GM19328 (cell line): ENCODE measurements around the gene SETD2.
"Not testable (repeated sequence)": the region's sequence is repeated elsewhere in the genome, so short reads cannot be mapped to it uniquely, and the experiment has no call there.

Experiments used
- ATAC-seq: cut with Tn5 transposase; IDR thresholded peaks from one replicate; pipeline ENCODE4 v1.9.1; 2021; ENCODE audit warnings: mild to moderate bottlenecking, moderate library complexity; ENCODE audit not compliant: unreplicated experiment

Gene SETD2, protein sequence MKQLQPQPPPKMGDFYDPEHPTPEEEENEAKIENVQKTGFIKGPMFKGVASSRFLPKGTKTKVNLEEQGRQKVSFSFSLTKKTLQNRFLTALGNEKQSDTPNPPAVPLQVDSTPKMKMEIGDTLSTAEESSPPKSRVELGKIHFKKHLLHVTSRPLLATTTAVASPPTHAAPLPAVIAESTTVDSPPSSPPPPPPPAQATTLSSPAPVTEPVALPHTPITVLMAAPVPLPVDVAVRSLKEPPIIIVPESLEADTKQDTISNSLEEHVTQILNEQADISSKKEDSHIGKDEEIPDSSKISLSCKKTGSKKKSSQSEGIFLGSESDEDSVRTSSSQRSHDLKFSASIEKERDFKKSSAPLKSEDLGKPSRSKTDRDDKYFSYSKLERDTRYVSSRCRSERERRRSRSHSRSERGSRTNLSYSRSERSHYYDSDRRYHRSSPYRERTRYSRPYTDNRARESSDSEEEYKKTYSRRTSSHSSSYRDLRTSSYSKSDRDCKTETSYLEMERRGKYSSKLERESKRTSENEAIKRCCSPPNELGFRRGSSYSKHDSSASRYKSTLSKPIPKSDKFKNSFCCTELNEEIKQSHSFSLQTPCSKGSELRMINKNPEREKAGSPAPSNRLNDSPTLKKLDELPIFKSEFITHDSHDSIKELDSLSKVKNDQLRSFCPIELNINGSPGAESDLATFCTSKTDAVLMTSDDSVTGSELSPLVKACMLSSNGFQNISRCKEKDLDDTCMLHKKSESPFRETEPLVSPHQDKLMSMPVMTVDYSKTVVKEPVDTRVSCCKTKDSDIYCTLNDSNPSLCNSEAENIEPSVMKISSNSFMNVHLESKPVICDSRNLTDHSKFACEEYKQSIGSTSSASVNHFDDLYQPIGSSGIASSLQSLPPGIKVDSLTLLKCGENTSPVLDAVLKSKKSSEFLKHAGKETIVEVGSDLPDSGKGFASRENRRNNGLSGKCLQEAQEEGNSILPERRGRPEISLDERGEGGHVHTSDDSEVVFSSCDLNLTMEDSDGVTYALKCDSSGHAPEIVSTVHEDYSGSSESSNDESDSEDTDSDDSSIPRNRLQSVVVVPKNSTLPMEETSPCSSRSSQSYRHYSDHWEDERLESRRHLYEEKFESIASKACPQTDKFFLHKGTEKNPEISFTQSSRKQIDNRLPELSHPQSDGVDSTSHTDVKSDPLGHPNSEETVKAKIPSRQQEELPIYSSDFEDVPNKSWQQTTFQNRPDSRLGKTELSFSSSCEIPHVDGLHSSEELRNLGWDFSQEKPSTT (N-terminal part only)

GRCh38 chr3:47164007-47164881, at the start of gene SETD2:
SETD2 (minus strand) TSS chr3:47164113; CDS start chr3:47163924, 189 bp downstream.
- ATAC-seq = peak; percentile 78

GRCh38 chr3:47210863-47211405, 47.0 kb upstream of the SETD2 start:
- ATAC-seq = no peak

- ATAC-seq = not testable (repeated sequence)
These were observed 42.1 kb upstream of the SETD2 start for GRCh38 chr3:47206022-47206421.

- ATAC-seq = no peak
These were observed 41.0 kb upstream of the SETD2 start for GRCh38 chr3:47204875-47205274.

DNA sequence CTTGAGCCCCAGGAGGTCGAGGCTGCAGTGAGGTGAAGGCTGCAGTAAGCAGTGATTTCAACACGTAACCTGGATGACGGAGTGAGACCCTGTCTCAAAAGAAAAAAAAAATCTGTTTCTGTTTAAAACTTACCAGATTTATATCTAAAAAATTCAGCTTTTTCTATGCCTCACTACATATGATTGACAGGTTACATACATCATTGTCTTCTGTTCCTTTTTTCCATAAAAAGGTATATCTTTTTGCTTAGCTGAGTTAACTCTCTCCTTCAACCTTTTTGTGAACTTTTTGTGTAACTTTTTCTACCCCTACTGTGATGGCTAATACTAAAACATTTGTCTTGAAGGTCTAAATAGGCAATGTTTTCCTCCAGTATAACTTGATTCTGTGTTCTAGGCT, 38.6 kb upstream of the SETD2 start:
- ATAC-seq = no peak

DNA sequence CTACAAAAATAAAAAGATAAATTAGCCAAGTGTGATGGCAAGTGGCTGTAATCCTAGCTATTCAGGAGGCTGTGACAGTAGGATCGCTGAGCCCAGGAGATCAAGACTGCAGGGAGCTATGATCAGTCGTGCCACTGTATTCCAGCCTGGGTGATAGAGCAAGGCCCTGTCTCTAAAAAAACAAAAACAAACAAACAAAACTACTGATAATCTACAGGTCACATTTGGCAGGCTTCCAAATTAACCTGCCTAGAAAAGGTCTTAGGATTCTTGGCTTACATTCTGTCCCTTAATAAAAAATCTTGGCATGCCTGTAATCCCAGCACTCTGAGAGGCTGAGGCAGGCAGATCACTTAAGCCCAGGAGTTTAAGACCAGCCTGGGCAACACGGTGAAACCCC, 33.4 kb upstream of the SETD2 start:
- ATAC-seq = no peak

DNA sequence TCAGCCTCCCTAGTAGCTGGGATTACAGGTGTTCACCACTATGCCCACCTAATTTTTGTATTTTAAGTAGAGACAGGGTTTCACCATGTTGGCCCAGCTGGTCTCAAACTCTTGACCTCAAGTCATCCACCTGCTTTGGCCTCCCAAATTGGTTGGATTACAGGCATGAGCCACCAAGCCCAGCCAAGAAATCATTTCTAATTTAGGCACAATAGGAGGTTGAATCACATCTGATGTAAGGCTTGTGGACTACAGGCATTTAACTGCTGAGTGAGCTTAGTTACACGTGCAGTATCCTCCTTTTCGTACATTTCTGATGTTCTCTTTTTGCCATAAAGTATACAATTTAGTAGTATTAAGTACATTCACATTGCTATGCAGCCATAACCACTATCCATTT, 31.1 kb upstream of the SETD2 start:
- no peak for ATAC-seq

GRCh38 chr3:47193871-47194859, 30.3 kb upstream of the SETD2 start:
- ATAC-seq = no peak

- no peak for ATAC-seq
These were observed 22.4 kb upstream of the SETD2 start for GRCh38 chr3:47186285-47186684.

DNA sequence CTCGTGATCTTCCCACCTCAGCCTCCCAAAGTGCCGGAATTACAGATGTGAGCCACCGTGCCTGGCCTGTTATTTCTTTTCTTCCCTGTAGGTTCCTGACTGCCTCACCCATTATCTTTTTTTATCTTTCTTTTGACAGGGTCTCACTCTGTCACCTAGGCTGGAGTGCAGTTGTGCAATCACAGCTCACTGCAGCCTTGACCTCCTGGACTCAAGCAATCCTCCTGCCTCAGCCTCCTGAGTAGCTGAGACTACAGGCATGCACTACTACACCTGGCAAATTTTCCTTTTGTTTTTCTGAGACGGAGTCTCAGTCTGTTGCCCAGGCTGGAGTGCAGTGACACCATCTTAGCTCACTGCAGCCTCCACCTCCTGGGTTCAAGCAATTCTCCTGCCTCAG, 17.8 kb upstream of the SETD2 start:
- not testable (repeated sequence) for ATAC-seq

DNA sequence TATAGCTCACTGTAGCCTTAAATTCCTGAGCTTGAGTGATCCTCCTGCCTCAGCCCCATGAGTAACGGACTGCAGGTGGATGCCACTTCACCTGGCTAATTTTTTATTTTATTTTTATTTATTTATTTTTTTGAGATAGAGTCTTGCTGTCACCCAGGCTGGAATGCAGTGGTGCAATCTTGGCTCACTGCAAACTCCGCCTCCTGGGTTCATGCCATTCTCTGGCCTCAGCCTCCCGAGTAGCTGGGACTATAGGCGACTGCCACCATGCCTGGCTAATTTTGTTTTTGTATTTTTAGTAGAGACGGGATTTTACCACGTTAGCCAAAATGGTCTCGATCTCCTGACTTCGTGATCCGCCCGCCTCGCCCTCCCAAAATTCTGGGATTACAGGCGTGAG, 16.1 kb upstream of the SETD2 start:
- ATAC-seq = not testable (repeated sequence)

DNA sequence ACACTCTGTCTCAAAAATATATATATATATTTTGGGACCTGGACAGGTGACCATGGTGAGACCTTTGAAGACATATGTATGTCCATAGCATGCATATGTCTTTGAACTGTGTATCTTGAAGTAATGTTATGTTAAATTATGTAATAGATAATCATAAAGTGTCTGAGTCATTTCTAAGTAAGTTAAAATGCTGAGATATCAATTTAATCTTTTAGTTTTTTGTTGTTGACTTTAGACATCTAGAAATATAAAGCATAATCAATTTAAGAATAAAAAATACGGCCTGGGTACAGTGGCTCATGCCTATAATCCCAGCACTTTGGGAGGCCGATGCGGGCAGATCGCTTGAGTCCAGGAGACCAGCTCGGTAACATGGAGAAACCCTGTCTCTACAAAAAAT, 12.7 kb upstream of the SETD2 start:
- no peak for ATAC-seq

DNA sequence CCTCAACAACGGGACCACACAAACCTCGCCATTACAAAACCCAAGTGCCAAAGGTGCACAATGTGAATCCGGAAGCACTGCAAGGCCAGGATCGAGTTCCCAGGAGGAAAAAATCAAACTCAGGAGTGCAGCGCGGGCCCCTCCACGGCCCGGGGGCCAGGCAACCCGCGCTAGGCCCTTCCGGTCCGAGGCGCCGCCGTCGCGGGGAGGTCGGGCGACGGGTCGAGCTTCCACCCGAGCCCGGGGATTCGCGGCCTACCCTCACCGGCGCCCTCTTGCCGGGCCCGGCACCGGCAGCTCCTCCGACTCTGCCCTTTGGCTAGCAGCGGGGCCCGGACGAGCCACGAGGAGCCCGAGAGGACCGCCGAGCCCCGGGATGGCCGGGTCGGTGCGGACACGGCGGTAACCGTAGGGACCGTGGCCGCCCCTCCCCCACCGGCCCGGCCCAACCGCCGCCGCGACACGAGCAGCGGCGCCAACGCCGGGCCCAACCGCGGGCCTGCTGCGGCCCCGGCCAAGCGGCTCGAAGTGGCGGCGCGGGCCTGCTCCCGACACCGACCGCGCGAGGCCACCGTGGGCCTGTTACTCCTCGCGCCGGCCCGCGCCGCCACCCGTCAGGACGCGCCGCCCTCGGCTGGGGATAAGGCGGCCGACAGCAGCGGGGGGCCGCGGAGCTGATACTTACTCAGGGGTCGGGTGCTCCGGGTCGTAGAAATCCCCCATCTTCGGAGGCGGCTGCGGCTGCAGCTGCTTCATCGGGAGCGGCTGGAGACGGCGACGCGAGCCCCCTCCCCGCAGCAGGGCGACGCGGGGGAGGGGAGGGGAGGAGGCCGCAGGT, 525 bp downstream of the SETD2 start:
- peak; percentile 22 for ATAC-seq

DNA sequence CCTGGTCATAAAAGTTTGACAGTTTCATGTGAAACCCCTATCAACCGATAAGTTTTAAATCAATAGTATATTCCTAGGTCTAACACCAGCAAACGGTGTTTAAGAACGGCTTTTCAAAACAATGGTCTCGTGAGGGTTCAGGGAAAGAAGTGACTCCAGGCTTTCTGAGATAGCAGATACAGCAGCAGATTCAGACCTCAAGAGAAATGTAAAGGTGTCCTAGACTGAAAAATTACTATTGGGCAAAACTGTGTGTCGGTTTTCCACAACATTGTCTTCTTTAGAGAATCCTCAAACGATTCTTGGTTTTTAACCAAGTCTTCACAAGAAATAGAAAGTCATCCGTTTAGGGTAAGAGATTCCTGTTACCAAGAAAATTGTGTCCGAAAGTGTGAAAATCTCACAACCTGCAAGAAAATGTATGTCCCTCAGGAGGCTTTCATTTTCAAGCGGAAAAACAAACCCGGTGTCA, 1.2 kb downstream of the SETD2 start:
- no peak for ATAC-seq

- no peak for ATAC-seq
These were observed 1.8 kb downstream of the SETD2 start for GRCh38 chr3:47161983-47162696.

DNA sequence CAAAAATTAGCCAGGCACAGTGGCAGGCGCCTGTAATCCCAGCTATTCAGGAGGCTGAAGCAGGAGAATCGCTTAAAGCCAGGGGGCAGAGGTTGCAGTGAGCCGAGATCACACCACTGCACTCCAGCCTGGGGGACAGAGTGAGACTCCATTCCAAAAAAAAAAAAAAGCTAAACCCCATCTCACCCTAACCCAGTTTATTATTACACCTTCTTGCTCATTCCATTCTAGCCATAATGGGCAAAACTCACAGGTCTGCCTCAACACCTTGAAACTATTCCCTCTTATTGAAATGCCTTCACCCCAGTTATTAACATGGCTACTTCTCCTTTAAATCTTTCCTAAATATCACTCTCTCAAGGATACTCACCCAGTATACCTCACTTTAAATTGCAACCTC, 4.1 kb downstream of the SETD2 start:
- ATAC-seq = no peak

DNA sequence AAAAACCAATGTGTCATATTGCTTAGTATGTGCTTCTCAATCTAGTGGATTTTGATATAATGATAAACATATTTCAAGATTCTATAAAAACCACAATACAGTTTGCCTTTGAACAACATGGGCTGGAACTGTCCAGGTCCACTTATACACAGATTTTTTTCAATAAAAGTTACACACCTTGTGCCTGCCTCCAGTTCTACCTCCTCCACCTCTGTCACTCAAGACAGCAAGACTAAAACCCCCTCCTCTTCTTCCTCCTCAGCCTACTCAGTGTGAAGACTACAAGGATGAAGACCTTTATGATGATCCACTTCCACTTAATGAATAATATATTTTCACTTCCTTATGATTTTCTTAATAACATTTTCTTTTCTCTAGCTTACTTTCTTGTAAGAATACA, 5.7 kb downstream of the SETD2 start:
- ATAC-seq = no peak
